Memory B cell (primary cell): ENCODE results near the gene FIGN.
A peak's percentile ranks its signal among the peaks of the same experiment; 100 is the strongest.

ENCODE experiments used
- ATAC-seq: fragments of 150-1000 bp; cut with Tn5 transposase; 2 replicates; pipeline ENCODE4 v1.10.0; 2021; ENCODE audit warnings: low read depth, mild to moderate bottlenecking, moderate library complexity
- DNase-seq, 2 donors: peaks; one replicate each; pipeline ENCODE4 v3.0.0; 2022; ENCODE audit warnings: low spot score in 2 of 2
- H3K27ac Mint-ChIP-seq: one replicate; pipeline ENCODE4 v1.8.0; 2022; ENCODE audit warnings: mild to moderate bottlenecking, moderate library complexity, mixed read lengths
- H3K27me3 Mint-ChIP-seq: one replicate; pipeline ENCODE4 v1.8.0; 2022; ENCODE audit warnings: mixed read lengths
- H3K36me3 Mint-ChIP-seq: one replicate; pipeline ENCODE4 v1.8.0; 2022; ENCODE audit warnings: mild to moderate bottlenecking, mixed read lengths
- H3K4me1 Mint-ChIP-seq: one replicate; pipeline ENCODE4 v1.8.0; 2022; ENCODE audit warnings: mixed read lengths
- H3K4me3 Mint-ChIP-seq: one replicate; pipeline ENCODE4 v1.8.0; 2022; ENCODE audit warnings: mild to moderate bottlenecking, moderate library complexity, mixed read lengths
- H3K9me3 Mint-ChIP-seq: one replicate; pipeline ENCODE4 v1.8.0; 2022; ENCODE audit warnings: mixed read lengths

The FIGN gene

GRCh38 chr2:163735685-163736432 lies at the start of gene FIGN:
FIGN (minus strand) TSS chr2:163736008; CDS start chr2:163734927, 1,081 bp downstream.
- Mint-ChIP-seq H3K27ac (no peak within 1 kb of the TSS), H3K27me3 (peaks cover 9% of the 10 kb centered on the region), H3K9me3 (peaks cover 6% of the 10 kb centered on the region), H3K4me3 (peak within 1 kb of the TSS; percentile 31), H3K36me3 (no peaks in the 10 kb centered on the region), H3K4me1 (peaks cover 5% of the 10 kb centered on the region)
- no peak for DNase-seq
- ATAC-seq, result no peak

DNA sequence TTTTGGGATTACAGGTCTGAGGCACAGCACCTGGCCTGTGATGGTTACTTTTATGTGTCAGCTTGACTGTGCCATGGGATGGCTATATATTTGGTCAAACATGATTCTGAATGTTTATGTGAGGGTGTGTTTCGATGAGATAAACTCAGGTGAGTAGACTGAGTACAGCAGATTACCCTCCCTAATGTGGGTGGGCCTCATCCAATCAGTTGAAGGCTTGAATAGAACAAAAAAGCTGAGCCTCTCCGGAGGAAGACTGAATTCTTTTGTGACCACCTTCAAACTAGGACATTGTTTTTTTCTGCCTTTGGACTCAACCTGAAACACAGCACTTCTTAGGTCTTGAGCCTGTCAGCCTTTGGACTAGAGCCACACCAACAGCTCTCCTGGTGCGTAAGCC lies 49.4 kb upstream of the FIGN start:
- ATAC-seq, result no peak
- no peaks in the 10 kb centered on the region for H3K4me1 Mint-ChIP-seq
- DNase-seq, result no peak
- H3K27me3 Mint-ChIP-seq, result no peaks in the 10 kb centered on the region
- no peaks in the 10 kb centered on the region for H3K36me3 Mint-ChIP-seq
- no peaks in the 10 kb centered on the region for H3K9me3 Mint-ChIP-seq
- H3K27ac Mint-ChIP-seq, result no peak overlapping the region
- H3K4me3 Mint-ChIP-seq, result no peak overlapping the region

DNA sequence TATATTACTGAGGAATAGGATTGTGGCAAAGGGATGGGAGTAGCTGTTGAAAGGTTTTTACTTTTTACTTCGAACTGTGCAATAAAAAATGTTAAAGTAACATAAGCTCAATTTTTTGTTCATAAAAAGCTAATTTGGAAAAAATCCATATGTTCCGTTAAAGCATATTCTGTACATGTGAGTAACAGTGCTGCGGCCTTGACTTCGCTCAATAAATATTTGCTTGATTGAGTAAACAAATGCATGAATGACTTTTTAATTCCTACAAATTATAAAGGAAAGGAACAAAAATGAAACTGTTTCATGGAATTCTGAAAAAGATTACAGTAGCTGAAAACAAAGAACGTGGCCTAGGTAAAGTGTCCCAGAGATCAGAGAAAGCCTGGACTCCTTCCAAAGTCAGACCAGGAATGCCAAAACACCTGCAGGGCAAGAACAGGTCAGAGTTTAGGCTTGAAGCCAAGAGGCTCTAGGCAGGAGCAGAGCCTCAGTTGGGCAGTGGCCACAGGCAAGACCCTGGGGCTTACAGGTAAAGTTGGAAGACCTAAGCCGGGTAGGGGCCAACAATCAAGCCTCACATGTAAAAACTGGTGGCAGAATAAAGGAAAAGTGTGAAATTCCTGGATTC lies 44.3 kb upstream of the FIGN start:
- Mint-ChIP-seq H3K9me3 (peaks cover 3% of the 10 kb centered on the region), H3K4me1 (no peaks in the 10 kb centered on the region), H3K27me3 (no peaks in the 10 kb centered on the region), H3K27ac (no peak overlapping the region), H3K36me3 (no peaks in the 10 kb centered on the region), H3K4me3 (no peak overlapping the region)
- ATAC-seq (no peak), DNase-seq (no peak)

GRCh38 chr2:163778045-163778781 lies 42.4 kb upstream of the FIGN start:
- H3K27ac Mint-ChIP-seq, result no peak overlapping the region
- H3K27me3 Mint-ChIP-seq, result no peaks in the 10 kb centered on the region
- H3K36me3 Mint-ChIP-seq, result no peaks in the 10 kb centered on the region
- H3K4me3 Mint-ChIP-seq, result no peak overlapping the region
- no peak for ATAC-seq
- DNase-seq, result no peak
- H3K9me3 Mint-ChIP-seq, result peaks cover 3% of the 10 kb centered on the region
- H3K4me1 Mint-ChIP-seq, result no peaks in the 10 kb centered on the region

DNA sequence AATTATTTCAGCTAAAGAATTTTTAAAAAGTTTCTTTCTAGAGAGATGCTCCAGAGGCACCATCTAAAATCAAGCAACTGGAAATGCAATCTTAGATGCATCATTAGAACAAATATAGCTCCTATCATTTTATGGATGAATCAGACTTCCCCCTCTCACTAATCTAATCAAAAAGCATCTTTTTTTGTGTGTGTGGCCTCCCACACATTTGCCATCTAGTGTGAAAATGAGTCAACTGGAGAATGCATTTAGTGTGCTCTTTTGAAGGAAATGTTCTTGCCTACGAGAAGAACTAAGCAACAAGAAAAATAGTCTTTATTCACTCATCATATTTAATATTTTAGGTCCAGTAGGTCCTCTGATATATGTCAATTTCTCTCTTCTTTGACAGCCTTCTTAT lies 39.5 kb upstream of the FIGN start:
- Mint-ChIP-seq H3K9me3 (peaks cover 5% of the 10 kb centered on the region), H3K27me3 (no peaks in the 10 kb centered on the region), H3K27ac (no peak overlapping the region), H3K36me3 (no peaks in the 10 kb centered on the region), H3K4me3 (no peak overlapping the region), H3K4me1 (no peaks in the 10 kb centered on the region)
- DNase-seq, result no peak
- ATAC-seq, result no peak

DNA sequence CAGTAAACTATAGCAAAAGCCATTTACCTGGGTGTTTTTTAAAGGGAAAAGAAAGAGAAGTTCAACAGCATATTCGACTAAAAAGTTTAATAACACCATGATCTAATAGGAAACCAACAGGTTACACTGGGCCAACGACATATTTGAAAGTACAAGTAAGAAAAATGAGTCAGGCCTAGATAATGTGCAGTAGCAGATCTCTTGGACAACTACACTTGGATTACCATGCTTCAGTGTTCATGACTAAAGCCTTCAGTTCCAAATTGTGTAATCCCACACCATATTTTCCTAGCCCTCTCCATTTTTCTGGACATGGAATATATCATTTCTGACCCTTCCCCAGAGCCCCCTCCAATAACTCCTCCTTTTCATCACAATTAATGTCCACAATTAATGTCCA lies 39.1 kb upstream of the FIGN start:
- DNase-seq (no peak), ATAC-seq (no peak)
- peaks cover 5% of the 10 kb centered on the region for H3K9me3 Mint-ChIP-seq
- no peak overlapping the region for H3K4me3 Mint-ChIP-seq
- H3K27me3 Mint-ChIP-seq, result no peaks in the 10 kb centered on the region
- no peaks in the 10 kb centered on the region for H3K4me1 Mint-ChIP-seq
- H3K36me3 Mint-ChIP-seq, result no peaks in the 10 kb centered on the region
- no peak overlapping the region for H3K27ac Mint-ChIP-seq

DNA sequence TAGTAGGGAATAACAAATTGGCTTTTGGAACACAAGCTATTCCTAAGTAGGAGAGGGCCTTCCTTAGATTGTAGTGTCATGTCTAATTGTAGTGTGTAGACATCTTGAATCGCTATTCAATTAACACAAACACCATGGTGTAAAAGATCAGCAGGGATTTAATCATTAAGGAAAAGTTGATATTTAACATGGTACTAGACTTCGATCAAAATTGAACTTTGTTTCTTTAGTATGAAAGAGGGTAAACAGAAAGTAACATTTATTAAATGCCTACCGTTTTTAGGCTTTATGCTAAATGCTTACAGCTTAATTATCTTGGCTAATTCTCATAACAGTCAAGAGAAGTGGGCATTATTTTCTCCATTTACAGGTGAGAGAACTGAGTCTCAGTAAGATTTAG lies 37.5 kb upstream of the FIGN start:
- DNase-seq, result no peak
- H3K4me1 Mint-ChIP-seq, result no peaks in the 10 kb centered on the region
- no peaks in the 10 kb centered on the region for H3K36me3 Mint-ChIP-seq
- no peaks in the 10 kb centered on the region for H3K27me3 Mint-ChIP-seq
- peaks cover 5% of the 10 kb centered on the region for H3K9me3 Mint-ChIP-seq
- ATAC-seq, result no peak
- H3K4me3 Mint-ChIP-seq, result no peak overlapping the region
- H3K27ac Mint-ChIP-seq, result no peak overlapping the region

GRCh38 chr2:163771596-163771995 lies 35.8 kb upstream of the FIGN start:
- DNase-seq (no peak), ATAC-seq (no peak)
- no peaks in the 10 kb centered on the region for H3K4me1 Mint-ChIP-seq
- no peak overlapping the region for H3K27ac Mint-ChIP-seq
- H3K9me3 Mint-ChIP-seq, result peaks cover 2% of the 10 kb centered on the region
- no peaks in the 10 kb centered on the region for H3K27me3 Mint-ChIP-seq
- H3K4me3 Mint-ChIP-seq, result no peak overlapping the region
- H3K36me3 Mint-ChIP-seq, result no peaks in the 10 kb centered on the region

GRCh38 chr2:163768881-163769695 lies 33.3 kb upstream of the FIGN start:
- Mint-ChIP-seq H3K27me3 (no peaks in the 10 kb centered on the region), H3K4me3 (no peak overlapping the region), H3K27ac (no peak overlapping the region), H3K4me1 (no peaks in the 10 kb centered on the region), H3K9me3 (peaks cover 2% of the 10 kb centered on the region), H3K36me3 (no peaks in the 10 kb centered on the region)
- ATAC-seq (no peak), DNase-seq (no peak)

- H3K36me3 Mint-ChIP-seq, result no peaks in the 10 kb centered on the region
- H3K4me1 Mint-ChIP-seq, result no peaks in the 10 kb centered on the region
- DNase-seq, result no peak
- ATAC-seq, result no peak
- no peak overlapping the region for H3K27ac Mint-ChIP-seq
- H3K27me3 Mint-ChIP-seq, result no peaks in the 10 kb centered on the region
- no peaks in the 10 kb centered on the region for H3K9me3 Mint-ChIP-seq
- no peak overlapping the region for H3K4me3 Mint-ChIP-seq
Measured at GRCh38 chr2:163767097-163767496, 31.3 kb upstream of the FIGN start.

- DNase-seq (no peak), ATAC-seq (no peak)
- H3K4me3 Mint-ChIP-seq, result no peak overlapping the region
- H3K4me1 Mint-ChIP-seq, result no peaks in the 10 kb centered on the region
- H3K36me3 Mint-ChIP-seq, result no peaks in the 10 kb centered on the region
- H3K9me3 Mint-ChIP-seq, result no peaks in the 10 kb centered on the region
- no peaks in the 10 kb centered on the region for H3K27me3 Mint-ChIP-seq
- H3K27ac Mint-ChIP-seq, result no peak overlapping the region
Measured at GRCh38 chr2:163764566-163764965, 28.8 kb upstream of the FIGN start.

DNA sequence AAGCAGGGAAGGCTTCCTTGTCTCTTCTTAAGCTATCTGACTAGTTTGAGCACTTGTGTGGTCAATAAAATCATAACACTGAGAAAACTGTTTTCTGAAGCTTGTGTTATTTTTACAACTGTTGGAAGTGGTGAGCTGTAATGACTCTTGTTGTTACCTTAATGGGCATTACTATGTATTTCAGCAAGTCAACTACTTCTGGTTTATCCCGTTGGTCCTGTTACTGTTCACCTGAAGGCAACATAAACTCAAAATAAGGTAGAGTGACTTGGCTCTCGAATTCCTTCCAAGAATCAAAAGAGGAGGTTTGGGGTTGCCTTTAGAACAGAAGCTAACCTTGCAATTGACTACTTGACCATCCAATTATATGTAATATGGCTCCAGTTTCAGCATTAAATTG lies 23.2 kb upstream of the FIGN start:
- Mint-ChIP-seq H3K27me3 (no peaks in the 10 kb centered on the region), H3K36me3 (no peaks in the 10 kb centered on the region), H3K4me3 (no peak overlapping the region), H3K4me1 (no peaks in the 10 kb centered on the region), H3K27ac (no peak overlapping the region), H3K9me3 (no peaks in the 10 kb centered on the region)
- ATAC-seq (no peak), DNase-seq (no peak)

DNA sequence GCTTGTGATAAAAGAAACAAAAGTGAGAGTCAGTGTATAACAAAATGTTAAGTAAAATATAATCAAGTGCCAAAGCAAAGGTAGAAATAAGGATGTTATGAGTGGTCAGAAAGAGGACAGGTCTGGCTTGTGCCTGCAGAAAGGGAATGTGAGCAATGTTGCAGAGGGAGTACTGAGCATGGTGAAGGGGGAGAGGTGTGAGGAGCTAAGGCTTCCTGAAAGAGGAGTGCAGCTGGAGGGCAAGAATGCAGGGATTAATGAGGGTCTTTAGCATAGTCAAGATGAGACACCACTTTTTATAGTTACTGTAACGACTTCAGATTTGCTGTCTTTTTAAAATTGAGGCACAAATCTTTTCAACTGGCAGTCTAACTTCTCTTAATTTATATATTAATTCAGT lies 22.0 kb upstream of the FIGN start:
- H3K9me3 Mint-ChIP-seq, result peaks cover 3% of the 10 kb centered on the region
- no peak overlapping the region for H3K4me3 Mint-ChIP-seq
- no peaks in the 10 kb centered on the region for H3K27me3 Mint-ChIP-seq
- no peaks in the 10 kb centered on the region for H3K36me3 Mint-ChIP-seq
- H3K27ac Mint-ChIP-seq, result no peak overlapping the region
- ATAC-seq (no peak), DNase-seq (no peak)
- no peaks in the 10 kb centered on the region for H3K4me1 Mint-ChIP-seq

DNA sequence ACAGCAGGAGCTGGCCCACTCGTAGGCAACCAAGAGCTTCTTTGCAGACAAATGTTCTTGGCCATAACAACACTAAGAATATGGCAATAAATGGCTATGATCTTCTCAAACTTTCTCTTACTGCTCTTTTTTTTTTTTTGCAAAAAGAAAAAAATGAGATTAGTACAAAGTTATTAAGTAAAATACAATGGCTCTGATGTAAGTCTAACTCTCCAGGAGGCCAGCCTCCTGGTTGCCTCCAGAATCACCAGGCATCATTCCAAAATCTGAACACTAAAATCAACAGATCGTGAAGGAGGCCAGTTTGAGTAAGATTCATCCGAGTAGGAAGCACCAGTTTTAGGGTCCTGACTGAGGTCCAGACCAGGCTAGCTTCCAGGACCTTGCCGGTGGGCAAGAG lies 20.8 kb upstream of the FIGN start:
- Mint-ChIP-seq H3K36me3 (no peaks in the 10 kb centered on the region), H3K9me3 (peaks cover 3% of the 10 kb centered on the region), H3K4me1 (no peaks in the 10 kb centered on the region), H3K27ac (no peak overlapping the region), H3K4me3 (no peak overlapping the region), H3K27me3 (no peaks in the 10 kb centered on the region)
- ATAC-seq, result no peak
- DNase-seq, result no peak
